Ishikawa (cell line): ENCODE data around the gene RPS19.

Experiments
- CEBPB ChIP-seq: IDR thresholded peaks from 2 replicates; pipeline ENCODE4 v1.6.1; 2012
- EGR1 ChIP-seq: IDR thresholded peaks from 2 replicates; pipeline ENCODE4 v1.6.1; 2012
- EP300 ChIP-seq: IDR thresholded peaks from 2 replicates; pipeline ENCODE4 v1.6.1; 2012; ENCODE audit warnings: borderline replicate concordance
- FOXM1 ChIP-seq: IDR thresholded peaks from 2 replicates; pipeline ENCODE4 v1.6.1; 2012; ENCODE audit warnings: low read depth, borderline replicate concordance
- NFIC ChIP-seq: IDR thresholded peaks from 2 replicates; pipeline ENCODE4 v1.6.1; 2012
- RAD21 ChIP-seq: IDR thresholded peaks from 2 replicates; pipeline ENCODE4 v1.6.1; 2012; ENCODE audit warnings: low read depth
- TAF1 ChIP-seq: IDR thresholded peaks from 2 replicates; pipeline ENCODE4 v1.6.1; 2012; ENCODE audit warnings: low read depth, mild to moderate bottlenecking
- TCF12 ChIP-seq: IDR thresholded peaks from 2 replicates; pipeline ENCODE4 v1.6.1; 2012; ENCODE audit warnings: low read depth
- TEAD4 ChIP-seq: IDR thresholded peaks from 2 replicates; pipeline ENCODE4 v1.6.1; 2012
- YY1 ChIP-seq: IDR thresholded peaks from 2 replicates; pipeline ENCODE4 v1.6.1; 2012; ENCODE audit warnings: low read depth
- ZBTB7A ChIP-seq: IDR thresholded peaks from 2 replicates; pipeline ENCODE4 v1.6.1; 2012; ENCODE audit warnings: low read depth
- TF ChIP-seq, protein P1 (sequence below): IDR thresholded peaks from 2 replicates; pipeline ENCODE4 v1.6.1; 2012; ENCODE audit warnings: low read depth, mild to moderate bottlenecking
- TF ChIP-seq, protein P2 (sequence below): IDR thresholded peaks from 2 replicates; pipeline ENCODE4 v1.6.1; 2012
- TF ChIP-seq, protein P3 (sequence below): IDR thresholded peaks from 2 replicates; pipeline ENCODE4 v1.6.1; 2012

DNA sequence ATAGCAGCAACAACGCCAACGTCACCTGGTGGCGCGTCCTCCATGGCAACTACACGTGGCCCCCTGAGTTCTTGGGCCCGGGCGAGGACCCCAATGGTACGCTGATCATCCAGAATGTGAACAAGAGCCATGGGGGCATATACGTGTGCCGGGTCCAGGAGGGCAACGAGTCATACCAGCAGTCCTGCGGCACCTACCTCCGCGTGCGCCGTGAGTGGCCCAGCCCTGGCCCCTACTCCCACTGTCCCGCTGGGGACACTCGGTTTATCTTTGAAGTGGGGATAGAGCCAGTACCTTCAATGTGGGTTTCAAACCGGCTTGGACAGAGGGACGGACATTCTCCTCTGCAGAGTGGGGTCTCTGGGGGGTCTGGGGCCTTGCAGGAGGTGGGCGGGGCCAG is 19.0 kb downstream of the RPS19 start:
- TF ChIP-seq ZBTB7A (0 out of 2 replicates have a peak, but pooled peaks have one; percentile 19), EGR1 (no peak), YY1 (no peak), TCF12 (no peak), EP300 (no peak), TAF1 (no peak), RAD21 (no peak), NFIC (no peak), TEAD4 (no peak), CEBPB (no peak), FOXM1 (no peak)
- TF ChIP-seq, protein P1, sequence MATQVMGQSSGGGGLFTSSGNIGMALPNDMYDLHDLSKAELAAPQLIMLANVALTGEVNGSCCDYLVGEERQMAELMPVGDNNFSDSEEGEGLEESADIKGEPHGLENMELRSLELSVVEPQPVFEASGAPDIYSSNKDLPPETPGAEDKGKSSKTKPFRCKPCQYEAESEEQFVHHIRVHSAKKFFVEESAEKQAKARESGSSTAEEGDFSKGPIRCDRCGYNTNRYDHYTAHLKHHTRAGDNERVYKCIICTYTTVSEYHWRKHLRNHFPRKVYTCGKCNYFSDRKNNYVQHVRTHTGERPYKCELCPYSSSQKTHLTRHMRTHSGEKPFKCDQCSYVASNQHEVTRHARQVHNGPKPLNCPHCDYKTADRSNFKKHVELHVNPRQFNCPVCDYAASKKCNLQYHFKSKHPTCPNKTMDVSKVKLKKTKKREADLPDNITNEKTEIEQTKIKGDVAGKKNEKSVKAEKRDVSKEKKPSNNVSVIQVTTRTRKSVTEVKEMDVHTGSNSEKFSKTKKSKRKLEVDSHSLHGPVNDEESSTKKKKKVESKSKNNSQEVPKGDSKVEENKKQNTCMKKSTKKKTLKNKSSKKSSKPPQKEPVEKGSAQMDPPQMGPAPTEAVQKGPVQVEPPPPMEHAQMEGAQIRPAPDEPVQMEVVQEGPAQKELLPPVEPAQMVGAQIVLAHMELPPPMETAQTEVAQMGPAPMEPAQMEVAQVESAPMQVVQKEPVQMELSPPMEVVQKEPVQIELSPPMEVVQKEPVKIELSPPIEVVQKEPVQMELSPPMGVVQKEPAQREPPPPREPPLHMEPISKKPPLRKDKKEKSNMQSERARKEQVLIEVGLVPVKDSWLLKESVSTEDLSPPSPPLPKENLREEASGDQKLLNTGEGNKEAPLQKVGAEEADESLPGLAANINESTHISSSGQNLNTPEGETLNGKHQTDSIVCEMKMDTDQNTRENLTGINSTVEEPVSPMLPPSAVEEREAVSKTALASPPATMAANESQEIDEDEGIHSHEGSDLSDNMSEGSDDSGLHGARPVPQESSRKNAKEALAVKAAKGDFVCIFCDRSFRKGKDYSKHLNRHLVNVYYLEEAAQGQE = no peak
- TF ChIP-seq, protein P2, sequence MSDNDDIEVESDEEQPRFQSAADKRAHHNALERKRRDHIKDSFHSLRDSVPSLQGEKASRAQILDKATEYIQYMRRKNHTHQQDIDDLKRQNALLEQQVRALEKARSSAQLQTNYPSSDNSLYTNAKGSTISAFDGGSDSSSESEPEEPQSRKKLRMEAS = no peak
- TF ChIP-seq, protein P3, sequence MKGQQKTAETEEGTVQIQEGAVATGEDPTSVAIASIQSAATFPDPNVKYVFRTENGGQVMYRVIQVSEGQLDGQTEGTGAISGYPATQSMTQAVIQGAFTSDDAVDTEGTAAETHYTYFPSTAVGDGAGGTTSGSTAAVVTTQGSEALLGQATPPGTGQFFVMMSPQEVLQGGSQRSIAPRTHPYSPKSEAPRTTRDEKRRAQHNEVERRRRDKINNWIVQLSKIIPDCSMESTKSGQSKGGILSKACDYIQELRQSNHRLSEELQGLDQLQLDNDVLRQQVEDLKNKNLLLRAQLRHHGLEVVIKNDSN = no peak
